Psoas muscle (tissue), 8 donors: ENCODE measurements around the gene ZNF668. TPM values are rescaled to one million over a fixed set of nuclear protein-coding genes. Genes with fewer than 3 reads are reported as not detected.

ENCODE experiments used
- ATAC-seq, 4 donors: fragments of 200-7000 bp; cut with Tn5 transposase; one replicate each; pipeline ENCODE4 v1.9.1; 2020; ENCODE audit warnings: moderate library complexity in 3 of 4, mild to moderate bottlenecking in 2 of 4
- DNase-seq, 2 donors: peaks; one replicate each; pipeline ENCODE4 v3.0.0-alpha.2; 2020
- H3K27ac ChIP-seq: fragments of 200-600 bp; one replicate; pipeline ENCODE4 v1.8.0; 2022
- H3K27me3 ChIP-seq, 3 donors: fragments of 200-600 bp in 1 of 3; one replicate each; pipeline versions ENCODE4 v1.6.1 to v1.8.0; 2013 to 2022; ENCODE audit warnings: low read length in 2 of 3, mild to moderate bottlenecking in 2 of 3, moderate library complexity in 1 of 3; ENCODE audit not compliant: insufficient read depth in 3 of 3
- H3K36me3 ChIP-seq, 2 donors: fragments of 200-600 bp in 1 of 2; one replicate each; pipeline versions ENCODE4 v1.6.1 to v1.8.0; 2013 to 2022; ENCODE audit warnings: low read depth in 1 of 2, mild to moderate bottlenecking in 1 of 2, moderate library complexity in 1 of 2; ENCODE audit not compliant: insufficient read depth in 1 of 2
- H3K4me1 ChIP-seq: fragments of 200-600 bp; one replicate; pipeline ENCODE4 v1.8.0; 2022
- H3K4me3 ChIP-seq: fragments of 200-600 bp; one replicate; pipeline ENCODE4 v1.8.0; 2022; ENCODE audit warnings: mild to moderate bottlenecking
- H3K9me3 ChIP-seq: fragments of 200-600 bp; one replicate; pipeline ENCODE4 v1.8.0; 2022
- WGBS, 3 donors: extraction: QIAGEN DNeasy Blood & Tissue Kit; methylation state at CpG; one replicate each; pipeline versions ENCODE4 v1.1.6 to v1.1.7; 2013; 5-methylcytosine and 5-hydroxymethylcytosine counted together
- intact Hi-C, 2 donors: fragments of 100-400 bp; cut with DNase I; formaldehyde crosslinking; loops; one replicate each; pipeline versions ENCODE4 v1.11.0 to v1.14.2; 2022
- polyA plus RNA-seq, 3 donors: library from polyadenylated mRNA; stranded (reverse); fragments of 200-250 nt; gene quantifications; one replicate each; pipeline ENCODE4 v1.2.3, GENCODE V29; 2013
- total RNA-seq, 4 donors: library from RNA; stranded (reverse); fragmentation: NEBNext Ultra II Directional in 2 of 4; extraction: Animal tissue kit (Norgen Biotek cat#: 25700) in 2 of 4; gene quantifications; one replicate each; pipeline versions ENCODE4 v1.2.1 to v1.2.4, GENCODE V29; 2021 to 2023
- TF ChIP-seq, protein P1 (sequence below): fragments of 200-600 bp; IDR thresholded peaks from one replicate; pipeline ENCODE4 v1.8.0; 2022; ENCODE audit warnings: antibody characterized with exemption
- donor health status: healthy with polysubstance abuse.
- donor health status: DM: no; HTN: no; CAD: no; lungs with moderate emphysema.
- donor health status: Bipolar disorder and iron deficiency.
- donor health status: healthy.
- donor health status: DM: yes; HTN: yes; CAD: no.
- donor health status: DM: no; HTN: no; CAD: no.
- donor health status: DM: no; HTN: no; CAD: no.
- donor health status: DM: yes; HTN: yes; CAD: no.

Gene ZNF668
- total and polyA plus RNA-seq, 7 donors, result 5.3 to 12.3 (median 7.2) TPM

DNA sequence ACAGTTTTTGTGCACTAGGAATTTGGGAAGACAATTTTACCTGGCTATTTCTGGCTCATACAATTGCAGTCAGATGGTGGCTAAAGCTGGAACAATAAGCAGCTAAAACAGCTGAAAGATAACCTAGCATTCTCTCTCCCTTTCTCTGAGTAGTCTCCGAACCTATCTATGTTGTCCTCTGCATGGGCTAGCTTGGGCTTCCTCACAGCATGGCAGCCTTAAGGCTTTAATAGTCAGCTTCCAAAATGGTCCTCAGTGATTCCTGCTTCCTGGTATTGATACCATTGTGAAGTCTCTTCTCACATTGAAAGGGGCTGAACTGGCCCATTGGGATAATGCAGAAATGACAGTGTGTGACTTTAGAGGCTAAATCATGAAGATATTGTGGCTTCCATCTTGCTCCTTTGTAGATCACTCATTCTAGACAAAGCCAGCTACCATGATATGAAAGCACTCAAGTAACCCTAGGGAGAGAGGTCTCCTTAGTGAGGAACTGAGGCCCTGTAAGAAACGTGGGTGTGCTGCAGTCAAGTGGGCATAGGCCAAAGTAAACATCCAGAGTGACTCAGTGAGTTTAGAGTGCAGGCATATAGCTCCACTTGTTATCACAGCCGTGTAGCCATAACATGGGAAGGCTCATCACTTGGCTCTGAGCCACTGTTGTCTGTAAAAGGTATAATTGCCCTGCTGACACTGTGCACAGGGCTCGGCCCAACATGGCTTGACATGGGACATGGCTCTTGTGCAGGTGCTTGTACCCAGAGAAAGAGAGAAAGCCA, 26.0 kb upstream of the ZNF668 start:
- TF ChIP-seq, protein P1, sequence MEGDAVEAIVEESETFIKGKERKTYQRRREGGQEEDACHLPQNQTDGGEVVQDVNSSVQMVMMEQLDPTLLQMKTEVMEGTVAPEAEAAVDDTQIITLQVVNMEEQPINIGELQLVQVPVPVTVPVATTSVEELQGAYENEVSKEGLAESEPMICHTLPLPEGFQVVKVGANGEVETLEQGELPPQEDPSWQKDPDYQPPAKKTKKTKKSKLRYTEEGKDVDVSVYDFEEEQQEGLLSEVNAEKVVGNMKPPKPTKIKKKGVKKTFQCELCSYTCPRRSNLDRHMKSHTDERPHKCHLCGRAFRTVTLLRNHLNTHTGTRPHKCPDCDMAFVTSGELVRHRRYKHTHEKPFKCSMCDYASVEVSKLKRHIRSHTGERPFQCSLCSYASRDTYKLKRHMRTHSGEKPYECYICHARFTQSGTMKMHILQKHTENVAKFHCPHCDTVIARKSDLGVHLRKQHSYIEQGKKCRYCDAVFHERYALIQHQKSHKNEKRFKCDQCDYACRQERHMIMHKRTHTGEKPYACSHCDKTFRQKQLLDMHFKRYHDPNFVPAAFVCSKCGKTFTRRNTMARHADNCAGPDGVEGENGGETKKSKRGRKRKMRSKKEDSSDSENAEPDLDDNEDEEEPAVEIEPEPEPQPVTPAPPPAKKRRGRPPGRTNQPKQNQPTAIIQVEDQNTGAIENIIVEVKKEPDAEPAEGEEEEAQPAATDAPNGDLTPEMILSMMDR, result no peak
- intact Hi-C loops, result loop anchor here in 1 of 2 donors (10.0 kb wide), 1 partner anchor 115 kb away; the partner anchor contains the start of gene HSD3B7
- Histone ChIP-seq H3K9me3 (peaks cover 3% of the 10 kb centered on the region), H3K4me3 (no peak overlapping the region), H3K27ac (no peak overlapping the region), H3K36me3 (no peaks in the 10 kb centered on the region), H3K27me3 (no peaks in the 10 kb centered on the region), H3K4me1 (peaks cover 4% of the 10 kb centered on the region)
- ATAC-seq (no peak), DNase-seq (no peak)
- WGBS, 3 donors, result 73 to 75% (median 74%) methylated on average over 4 of the region's 4 CpGs

DNA sequence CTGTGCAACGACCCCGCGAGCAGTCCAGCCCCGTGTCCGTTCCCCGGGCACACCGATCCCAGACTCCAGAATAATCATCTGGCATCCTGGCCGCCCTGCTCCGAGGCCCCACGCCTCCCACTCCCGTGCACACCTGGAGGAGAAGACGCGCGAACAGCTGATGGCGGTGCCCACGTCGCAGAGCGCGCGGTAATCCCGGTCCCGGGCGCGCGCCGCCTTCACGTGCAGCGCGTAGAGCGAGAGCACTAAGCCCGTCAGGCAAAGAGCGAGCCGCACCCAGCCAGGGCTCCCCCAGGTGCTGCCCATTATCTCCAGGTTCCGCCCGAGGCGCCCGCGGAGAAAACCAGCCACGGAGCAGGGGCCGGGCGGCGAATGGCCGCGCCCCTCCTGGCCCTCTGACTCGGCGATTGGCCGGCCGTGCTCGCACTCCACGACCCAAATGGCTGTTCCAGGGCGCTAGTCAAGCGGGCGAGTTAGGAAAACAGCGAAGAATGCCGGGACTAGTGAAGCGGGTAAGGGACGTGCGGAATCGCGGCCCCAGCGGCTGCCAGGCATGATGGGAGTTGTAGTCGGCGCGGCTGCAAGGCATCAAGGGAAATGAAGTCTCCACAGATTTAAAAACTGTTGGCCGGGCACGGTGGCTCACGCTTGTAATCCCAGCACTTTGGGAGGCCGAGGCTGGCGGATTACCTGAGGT, 20.5 kb upstream of the ZNF668 start, which contains the start of gene VKORC1:
Gene VKORC1 (minus strand): TSS at position 374 of the 697 bp plus-strand sequence. CDS start 68 bp downstream, at position 306.
- TF ChIP-seq, protein P1, result no peak
- peaks cover 4% of the 10 kb centered on the region for H3K4me1 ChIP-seq
- peaks cover 0 to 15% of the 10 kb centered on the region in 2 donors for H3K36me3 ChIP-seq
- DNase-seq, result peak; percentile 94 to 97
- H3K4me3 ChIP-seq, result peak within 1 kb of the TSS; percentile 98
- ATAC-seq, result peak; percentile 93 to 96 (median 94)
- 0 to 1% (median 0%) methylated on average over 64 to 69 of the region's 69 CpGs for WGBS, 3 donors
- H3K9me3 ChIP-seq, result no peaks in the 10 kb centered on the region
- H3K27me3 ChIP-seq, result no peaks in the 10 kb centered on the region
- H3K27ac ChIP-seq, result peak within 1 kb of the TSS; percentile 94
- intact Hi-C loops, result loop anchor here (1.0 to 10.0 kb wide), 2 partner anchors 48 to 110 kb away; partner anchors contain the start of gene HSD3B7 (in 1 of the 2)

DNA sequence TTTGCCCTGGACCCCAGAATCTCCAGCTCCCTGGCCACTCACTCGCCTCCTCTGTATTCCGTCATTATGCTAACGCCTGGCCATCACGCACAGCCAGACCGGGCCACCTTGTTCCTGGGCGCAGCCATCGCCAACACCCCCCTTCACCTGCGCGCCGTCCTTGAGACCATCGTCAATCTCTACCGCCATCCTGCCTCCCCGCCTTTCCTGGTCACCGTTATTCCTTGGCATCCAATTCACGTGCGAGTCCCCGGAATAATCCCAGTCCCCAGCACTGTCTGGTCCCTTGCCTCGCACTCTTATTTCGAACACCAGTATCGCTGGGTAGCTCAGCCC, 20.0 kb upstream of the ZNF668 start:
- Histone ChIP-seq H3K9me3 (no peaks in the 10 kb centered on the region), H3K27ac (peak overlapping the region; percentile 94), H3K36me3 (peaks cover 0 to 20% of the 10 kb centered on the region in 2 donors), H3K27me3 (no peaks in the 10 kb centered on the region), H3K4me3 (peak overlapping the region; percentile 98), H3K4me1 (peaks cover 4% of the 10 kb centered on the region)
- WGBS, 3 donors, result 0 to 1% (median 0%) methylated on average over 20 of the region's 20 CpGs
- ATAC-seq, result peak; percentile 3 to 45 (median 27)
- TF ChIP-seq, protein P1, result no peak
- no peak for DNase-seq
- intact Hi-C loops, result loop anchor here (1.0 to 10.0 kb wide), 2 partner anchors 48 to 109 kb away; partner anchors contain the start of gene HSD3B7 (in 1 of the 2)

DNA sequence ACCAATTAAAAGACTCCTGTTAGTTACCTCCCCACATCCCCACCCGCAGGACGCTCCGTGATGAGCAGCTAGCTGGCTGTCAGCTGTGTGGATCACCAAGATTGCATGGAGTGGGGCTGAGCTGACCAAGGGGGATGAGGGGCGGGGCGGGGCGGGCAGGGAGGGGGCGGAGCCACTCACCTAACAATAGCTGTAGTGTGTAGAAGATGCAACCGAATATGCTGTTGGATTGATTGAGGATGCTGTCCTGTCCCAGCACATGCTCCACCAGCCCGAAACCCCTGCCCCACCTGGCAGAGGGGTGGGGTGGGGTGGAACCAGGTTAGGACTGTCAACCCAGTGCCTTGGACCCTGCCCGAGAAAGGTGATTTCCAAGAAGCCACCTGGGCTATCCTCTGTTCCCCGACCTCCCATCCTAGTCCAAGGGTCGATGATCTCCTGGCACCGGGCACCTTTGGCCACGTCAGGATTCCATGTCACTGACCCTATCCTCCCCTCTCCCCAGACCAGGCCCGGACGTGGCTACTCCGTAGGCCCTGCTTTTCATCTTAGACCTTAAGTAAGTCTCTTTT, 19.2 kb upstream of the ZNF668 start:
- TF ChIP-seq, protein P1, result no peak
- WGBS, 3 donors, result 31 to 40% (median 33%) methylated on average over 16 to 17 of the region's 17 CpGs
- Histone ChIP-seq H3K4me3 (peak overlapping the region; percentile 98), H3K36me3 (peaks cover 0 to 27% of the 10 kb centered on the region in 2 donors), H3K27ac (peak overlapping the region; percentile 94), H3K27me3 (no peaks in the 10 kb centered on the region), H3K9me3 (no peaks in the 10 kb centered on the region), H3K4me1 (peaks cover 4% of the 10 kb centered on the region)
- intact Hi-C loops, result loop anchor here in 1 of 2 donors (10.0 kb wide), 1 partner anchor 108 kb away; the partner anchor contains the start of gene HSD3B7
- ATAC-seq, result no peak
- peak in 1 of 2 donors; percentile 59 for DNase-seq
